ENCODE data around the gene WNT9B. TPM values are rescaled to one million over a fixed set of nuclear protein-coding genes. Genes with fewer than 3 reads are reported as not detected.

WNT9B gene
- total and polyA plus RNA-seq, 2 of the 13 experiments (the other 11 are each of a cell fraction or from before 2014, with no cell fraction given), result not detected

GRCh38 chr17:46847204-46848191 lies 3.9 kb upstream of the WNT9B start (continued):
- TF ChIP-seq HNRNPH1 (optimal IDR thresholded peaks at IDR 0.05; ENCODE audit: low read depth, low read length), result no peak
- TF ChIP-seq ZNF543 (CRISPR knock-in tag; IDR thresholded peaks at IDR 0.05), result no peak
- TF ChIP-seq SMARCC2 (IDR thresholded peaks at IDR 0.05), result no peak
- no peak for TF ChIP-seq TRIM24 (CRISPR knock-in tag; IDR thresholded peaks at IDR 0.05)
- peak; percentile 38; the same call in 1 of the 2 replicates for TF ChIP-seq PAXIP1 (CRISPR knock-in tag; conservative IDR thresholded peaks at IDR 0.05)
- peak; percentile 83; the same call in 1 of the 2 replicates for TF ChIP-seq ETV5 (CRISPR knock-in tag; IDR thresholded peaks at IDR 0.05; ENCODE audit: borderline replicate concordance)
- no peak for TF ChIP-seq ZKSCAN1 (IDR thresholded peaks at IDR 0.05; ENCODE audit: low read length)
- peak; percentile 51; the same call in 1 of the 2 replicates for TF ChIP-seq ELF3 (CRISPR knock-in tag; IDR thresholded peaks at IDR 0.05)
- peak; percentile 52 for TF ChIP-seq ZNF687 (CRISPR knock-in tag; IDR thresholded peaks at IDR 0.05)
- TF ChIP-seq ZNF451 (CRISPR knock-in tag; IDR thresholded peaks at IDR 0.05), result no peak
- TF ChIP-seq ZNF678 (CRISPR knock-in tag; IDR thresholded peaks at IDR 0.05), result no peak
- TF ChIP-seq ZNF761 (CRISPR knock-in tag; conservative IDR thresholded peaks at IDR 0.05), result no peak
- no peak for TF ChIP-seq CENPBD1 (CRISPR knock-in tag; IDR thresholded peaks at IDR 0.05; ENCODE audit: borderline replicate concordance, low read depth)
- TF ChIP-seq ZNF580 (CRISPR knock-in tag; IDR thresholded peaks at IDR 0.05; ENCODE audit: borderline replicate concordance, low read depth), result no peak
- peak; percentile 54; the same call in 1 of the 2 replicates for TF ChIP-seq SAP130 (CRISPR knock-in tag; IDR thresholded peaks at IDR 0.05; ENCODE audit: low read depth)
- TF ChIP-seq CBX5 (CRISPR knock-in tag; IDR thresholded peaks at IDR 0.05; ENCODE audit: borderline replicate concordance), result no peak
